HepG2 (cell line): Measurements from ENCODE around the gene DENND10. TPM values are rescaled to one million over a fixed set of nuclear protein-coding genes. Genes with fewer than 3 reads are reported as not detected.
A peak's percentile ranks its signal among the peaks of the same experiment; 100 is the strongest.

ENCODE experiments used
- ARNT ChIP-seq: fragments of 450-650 bp; IDR thresholded peaks from 2 replicates; pipeline ENCODE4 v1.6.1; 2017
- CEBPZ ChIP-seq: IDR thresholded peaks from 2 replicates; pipeline ENCODE4 v1.6.1; 2012; ENCODE audit warnings: low read length, improper control_type of control experiment
- CTCF ChIP-seq: sonication (generic); formaldehyde crosslinking; IDR thresholded peaks from 2 replicates; pipeline ENCODE4 v1.5.0; 2020; ENCODE audit warnings: mild to moderate bottlenecking, missing genetic modification reagents, moderate library complexity
- ELF1 ChIP-seq: sonication (generic); formaldehyde crosslinking; IDR thresholded peaks from 2 replicates; pipeline ENCODE4 v1.4.0; 2020; ENCODE audit warnings: missing genetic modification reagents
- ETV5 ChIP-seq: IDR thresholded peaks from 2 replicates; pipeline ENCODE4 v1.6.1; 2018; ENCODE audit warnings: missing biosample characterization, missing genetic modification reagents, inconsistent platforms, borderline replicate concordance
- HNF4A ChIP-seq: sonication (generic); formaldehyde crosslinking; IDR thresholded peaks from 2 replicates; pipeline ENCODE4 v1.4.0; 2020; ENCODE audit warnings: missing genetic modification reagents
- KDM3A ChIP-seq: IDR thresholded peaks from 2 replicates; pipeline ENCODE4 v1.6.1; 2018; ENCODE audit warnings: low read depth, missing compliant biosample characterization
- RERE ChIP-seq: IDR thresholded peaks from 2 replicates; pipeline ENCODE4 v1.6.1; 2016; ENCODE audit warnings: low read depth, missing genetic modification reagents, missing compliant biosample characterization
- ZFP62 ChIP-seq: sonication (generic); formaldehyde crosslinking; IDR thresholded peaks from 2 replicates; pipeline ENCODE4 v1.4.0; 2020; ENCODE audit warnings: missing genetic modification reagents
- ZMAT3 ChIP-seq: sonication (generic); formaldehyde crosslinking; conservative IDR thresholded peaks from 2 replicates; pipeline ENCODE4 v1.7.0; 2021; ENCODE audit warnings: missing genetic modification reagents
- ZNF138 ChIP-seq: sonication (generic); formaldehyde crosslinking; IDR thresholded peaks from 2 replicates; pipeline ENCODE4 v1.5.0; 2020; ENCODE audit warnings: mild to moderate bottlenecking, low read depth, missing genetic modification reagents
- ZNF512 ChIP-seq: sonication (generic); formaldehyde crosslinking; IDR thresholded peaks from 2 replicates; pipeline ENCODE4 v1.4.0; 2020; ENCODE audit warnings: mild to moderate bottlenecking, missing genetic modification reagents
- ZNF891 ChIP-seq: sonication (generic); formaldehyde crosslinking; IDR thresholded peaks from 2 replicates; pipeline ENCODE4 v1.5.0; 2020; ENCODE audit warnings: mild to moderate bottlenecking, missing genetic modification reagents
- polyA plus RNA-seq, 8 experiments: library from polyadenylated mRNA; depleted of rRNA in 3 of 8; stranded (reverse) in 7 of 8; unstranded in 1 of 8; fragments of >200 nt; fragmentation: Illumina TruSeq in 4 of 8; extraction: Trizol in 4 of 8; gene quantifications; 2 replicates each; pipeline versions ENCODE4 v1.2.1 to v1.2.3, GENCODE V29; 2011 to 2016; ENCODE audit warnings: low read depth in 4 of 8, missing spikeins in 1 of 8, mixed read lengths in 1 of 8; ENCODE audit not compliant: insufficient read depth in 1 of 8
- total RNA-seq, 5 experiments: library from RNA; depleted of rRNA; stranded (reverse); fragments of >200 nt; fragmentation: Illumina TruSeq; extraction: Trizol; gene quantifications; 2 replicates each; pipeline ENCODE4 v1.2.3, GENCODE V29; 2016; ENCODE audit warnings: low read depth in 1 of 5
- TF ChIP-seq, protein P1 (sequence below): sonication (generic); formaldehyde crosslinking; IDR thresholded peaks from 2 replicates; pipeline ENCODE4 v1.4.0; 2020; ENCODE audit warnings: mild to moderate bottlenecking, missing genetic modification reagents
- TF ChIP-seq, protein P2 (sequence below): sonication (generic); formaldehyde crosslinking; IDR thresholded peaks from 2 replicates; pipeline ENCODE4 v1.4.0; 2020; ENCODE audit warnings: mild to moderate bottlenecking, missing genetic modification reagents

Gene DENND10
- total and polyA plus RNA-seq, 2 of the 13 experiments (the other 11 are each of a cell fraction or from before 2014, with no cell fraction given), result 43.7 to 78.8 TPM

DNA sequence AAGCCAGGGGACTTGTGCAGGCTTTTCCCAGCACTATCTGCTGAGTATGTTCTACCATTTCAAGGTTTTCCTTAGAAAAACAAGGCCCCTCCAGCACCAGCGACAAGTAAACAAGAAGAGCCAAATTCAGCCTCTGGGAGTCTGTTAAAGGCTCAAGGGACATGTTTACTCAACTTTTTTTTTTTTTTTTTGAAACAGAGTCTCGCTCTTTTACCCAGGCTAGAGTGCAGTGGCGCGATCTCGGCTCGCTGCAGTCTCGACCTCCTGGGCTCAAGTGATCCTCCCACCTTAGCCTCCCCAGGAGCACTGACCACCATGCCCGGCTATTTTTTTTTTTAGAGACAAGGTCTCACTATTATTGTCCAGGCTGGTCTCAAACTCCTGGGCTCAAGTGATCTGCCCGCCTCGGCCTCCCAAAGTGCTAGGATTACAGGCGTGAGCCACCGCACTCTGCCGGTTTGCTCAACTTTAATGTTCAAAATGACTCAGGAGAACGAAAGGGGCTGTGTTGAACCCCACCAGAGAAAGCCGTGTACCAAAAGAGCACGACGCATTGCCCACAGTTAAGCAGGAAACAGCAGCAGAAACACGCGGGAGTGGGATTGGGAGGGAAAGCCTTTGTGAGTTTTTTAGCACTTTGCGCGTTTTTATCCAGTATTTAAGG lies 73.9 kb downstream of the DENND10 start (continued):
- TF ChIP-seq ZNF138 (no peak), CTCF (CRISPR knock-in tag) (no peak), ELF1 (CRISPR knock-in tag) (no peak), ETV5 (CRISPR knock-in tag) (no peak), ARNT (no peak), HNF4A (CRISPR knock-in tag) (peak; percentile 72), ZFP62 (CRISPR knock-in tag) (no peak), ZNF512 (CRISPR knock-in tag) (no peak), RERE (CRISPR knock-in tag) (0 out of 2 replicates have a peak, but pooled peaks have one; percentile 1), ZNF891 (CRISPR knock-in tag) (no peak), ZMAT3 (CRISPR knock-in tag) (0 out of 2 replicates have a peak, but pooled peaks have one; percentile 26), CEBPZ (no peak), KDM3A (CRISPR knock-in tag) (no peak)
- TF ChIP-seq, protein P1, sequence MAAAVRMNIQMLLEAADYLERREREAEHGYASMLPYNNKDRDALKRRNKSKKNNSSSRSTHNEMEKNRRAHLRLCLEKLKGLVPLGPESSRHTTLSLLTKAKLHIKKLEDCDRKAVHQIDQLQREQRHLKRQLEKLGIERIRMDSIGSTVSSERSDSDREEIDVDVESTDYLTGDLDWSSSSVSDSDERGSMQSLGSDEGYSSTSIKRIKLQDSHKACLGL (CRISPR knock-in tag), result 0 out of 2 replicates have a peak, but pooled peaks have one; percentile 1
- TF ChIP-seq, protein P2, sequence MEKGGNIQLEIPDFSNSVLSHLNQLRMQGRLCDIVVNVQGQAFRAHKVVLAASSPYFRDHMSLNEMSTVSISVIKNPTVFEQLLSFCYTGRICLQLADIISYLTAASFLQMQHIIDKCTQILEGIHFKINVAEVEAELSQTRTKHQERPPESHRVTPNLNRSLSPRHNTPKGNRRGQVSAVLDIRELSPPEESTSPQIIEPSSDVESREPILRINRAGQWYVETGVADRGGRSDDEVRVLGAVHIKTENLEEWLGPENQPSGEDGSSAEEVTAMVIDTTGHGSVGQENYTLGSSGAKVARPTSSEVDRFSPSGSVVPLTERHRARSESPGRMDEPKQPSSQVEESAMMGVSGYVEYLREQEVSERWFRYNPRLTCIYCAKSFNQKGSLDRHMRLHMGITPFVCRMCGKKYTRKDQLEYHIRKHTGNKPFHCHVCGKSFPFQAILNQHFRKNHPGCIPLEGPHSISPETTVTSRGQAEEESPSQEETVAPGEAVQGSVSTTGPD, result peak; percentile 39; the same call in 1 of the 2 replicates
